Neuronal stem cell (in vitro differentiated cells): ENCODE results near the gene SYT14.
"Not testable (repeated sequence)": the region's sequence is repeated elsewhere in the genome, so short reads cannot be mapped to it uniquely, and the experiment has no call there.

Experiments used
- DNase-seq: peaks from one replicate; pipeline ENCODE4 v3.0.0-alpha.2; 2013; ENCODE audit warnings: low spot score
- H2AFZ ChIP-seq: one replicate; pipeline ENCODE4 v1.6.1; 2013; ENCODE audit warnings: mild to moderate bottlenecking, low read length, inconsistent platforms
- H2AK5ac ChIP-seq: 2 replicates; pipeline ENCODE4 v1.6.1; 2013; ENCODE audit warnings: low read depth, mild to moderate bottlenecking, inconsistent platforms, low read length, moderate library complexity, mixed read lengths
- H2BK120ac ChIP-seq: 2 replicates; pipeline ENCODE4 v1.6.1; 2013; ENCODE audit warnings: low read depth, mild to moderate bottlenecking, inconsistent platforms, low read length, moderate library complexity, mixed read lengths
- H2BK12ac ChIP-seq: one replicate; pipeline ENCODE4 v1.6.1; 2013; ENCODE audit warnings: low read length, inconsistent platforms
- H2BK15ac ChIP-seq: 2 replicates; pipeline ENCODE4 v1.6.1; 2013; ENCODE audit warnings: mild to moderate bottlenecking, low read length, inconsistent platforms, mixed read lengths
- H2BK5ac ChIP-seq: one replicate; pipeline ENCODE4 v1.6.1; 2013; ENCODE audit warnings: inconsistent platforms, mild to moderate bottlenecking, low read length, moderate library complexity
- H3K14ac ChIP-seq: one replicate; pipeline ENCODE4 v1.6.1; 2013; ENCODE audit warnings: low read length, inconsistent platforms
- H3K18ac ChIP-seq: 2 replicates; pipeline ENCODE4 v1.6.1; 2013; ENCODE audit warnings: low read length, inconsistent platforms
- H3K23ac ChIP-seq: 2 replicates; pipeline ENCODE4 v1.6.1; 2013; ENCODE audit warnings: low read depth, mild to moderate bottlenecking, mixed read lengths, low read length, inconsistent platforms; ENCODE audit not compliant: poor library complexity
- H3K27ac ChIP-seq: replicated peaks from 3 replicates; pipeline ENCODE4 v1.5.1; 2013; ENCODE audit warnings: low read length, inconsistent platforms
- H3K27me3 ChIP-seq, 3 experiments: 2 replicates each; pipeline ENCODE4 v1.6.1; 2013; ENCODE audit warnings: low read length in 3 of 3, mild to moderate bottlenecking in 2 of 3, inconsistent platforms in 1 of 3, low read depth in 1 of 3, mixed read lengths in 1 of 3, moderate library complexity in 1 of 3; ENCODE audit not compliant: control insufficient read depth in 3 of 3, insufficient read depth in 3 of 3
- H3K36me3 ChIP-seq, 2 donors: replicated peaks in 1 of 2; 2 replicates each; pipeline ENCODE4 v1.6.1; 2013; ENCODE audit warnings: low read length in 2 of 2; ENCODE audit not compliant: control insufficient read depth in 2 of 2, insufficient read depth in 2 of 2
- H3K4ac ChIP-seq: 2 replicates; pipeline ENCODE4 v1.6.1; 2013; ENCODE audit warnings: inconsistent platforms, mild to moderate bottlenecking, low read length, moderate library complexity
- H3K4me1 ChIP-seq, 2 donors: 1 replicate in 1 of 2; 2 replicates in 1 of 2; pipeline ENCODE4 v1.6.1; 2013; ENCODE audit warnings: low read length in 2 of 2, low read depth in 1 of 2; ENCODE audit not compliant: control insufficient read depth in 2 of 2, insufficient read depth in 1 of 2
- H3K4me2 ChIP-seq: one replicate; pipeline ENCODE4 v1.6.1; 2013; ENCODE audit warnings: mild to moderate bottlenecking, low read length, inconsistent platforms; ENCODE audit not compliant: insufficient read depth, poor library complexity, severe bottlenecking
- H3K4me3 ChIP-seq, 2 donors: 2 replicates each; pipeline ENCODE4 v1.5.1; 2013; ENCODE audit warnings: low read length in 2 of 2, mild to moderate bottlenecking in 2 of 2, inconsistent platforms in 1 of 2, moderate library complexity in 1 of 2
- H3K79me1 ChIP-seq: one replicate; pipeline ENCODE4 v1.6.1; 2013; ENCODE audit warnings: low read depth, mild to moderate bottlenecking, inconsistent platforms, low read length, moderate library complexity
- H3K9ac ChIP-seq: one replicate; pipeline ENCODE4 v1.6.1; 2013; ENCODE audit warnings: mild to moderate bottlenecking, low read depth, low read length, inconsistent platforms; ENCODE audit not compliant: poor library complexity
- H3K9me3 ChIP-seq, 2 donors: replicated peaks in 1 of 2; 2 replicates each; pipeline versions ENCODE3 to v1.6.1; 2013; ENCODE audit warnings: low read length in 2 of 2, mild to moderate bottlenecking in 2 of 2, inconsistent platforms in 1 of 2, low read depth in 1 of 2, mixed read lengths in 1 of 2, moderate library complexity in 1 of 2; ENCODE audit not compliant: control insufficient read depth in 2 of 2, insufficient read depth in 1 of 2
- H4K8ac ChIP-seq: one replicate; pipeline ENCODE4 v1.6.1; 2013; ENCODE audit warnings: low read depth, mild to moderate bottlenecking, inconsistent platforms, low read length, moderate library complexity
- H4K91ac ChIP-seq: one replicate; pipeline ENCODE4 v1.6.1; 2013; ENCODE audit warnings: low read length, low read depth, mild to moderate bottlenecking, inconsistent platforms; ENCODE audit not compliant: poor library complexity
- WGBS, 2 donors: extraction: QIAGEN DNeasy Blood & Tissue Kit; methylation state at CpG; one replicate each; pipeline ENCODE4 v1.1.7; 2013; ENCODE audit warnings: missing lambda C conversion rate in 2 of 2, mixed read lengths in 1 of 2; ENCODE audit not compliant: insufficient read length in 2 of 2, insufficient replicate concordance in 1 of 2; ENCODE audit errors: extremely low coverage in 2 of 2; 5-methylcytosine and 5-hydroxymethylcytosine counted together

SYT14 gene

DNA sequence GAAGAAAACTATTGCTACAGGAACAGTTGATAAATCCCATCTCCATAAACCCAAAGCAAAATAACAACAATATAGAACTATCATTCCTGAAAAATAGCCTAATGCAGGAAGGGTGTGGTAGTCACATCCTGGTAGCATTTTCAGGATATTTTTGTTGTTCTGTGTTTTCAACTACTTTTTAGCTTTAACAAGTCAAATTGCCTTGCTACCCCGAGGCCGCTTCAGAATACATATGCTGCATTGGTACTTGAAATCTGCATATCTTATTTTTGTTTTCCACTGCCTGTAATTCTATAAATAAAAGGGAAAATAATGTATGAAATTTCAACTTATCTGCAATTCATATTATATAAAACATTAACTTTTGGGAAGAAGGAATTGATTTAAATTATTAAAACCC is 36.8 kb upstream of the SYT14 start:
- H3K27ac ChIP-seq = no peak overlapping the region
- H3K27me3 ChIP-seq = no peaks in the 10 kb centered on the region
- H3K4me2 ChIP-seq = no peak overlapping the region
- H3K18ac ChIP-seq = no peak overlapping the region
- H2BK12ac ChIP-seq = no peak overlapping the region
- H3K14ac ChIP-seq = no peak overlapping the region
- no peak overlapping the region for H2BK120ac ChIP-seq
- DNase-seq = no peak
- H3K4me3 ChIP-seq = no peak overlapping the region
- H3K4ac ChIP-seq = no peak overlapping the region
- H3K23ac ChIP-seq = no peak overlapping the region
- no peak overlapping the region for H4K91ac ChIP-seq
- H4K8ac ChIP-seq = no peak overlapping the region
- no peaks in the 10 kb centered on the region for H3K9me3 ChIP-seq
- no peaks in the 10 kb centered on the region for H3K4me1 ChIP-seq
- no peak overlapping the region for H2AFZ ChIP-seq
- no peak overlapping the region for H2BK5ac ChIP-seq
- H3K36me3 ChIP-seq = no peaks in the 10 kb centered on the region
- no peak overlapping the region for H2AK5ac ChIP-seq
- no peak overlapping the region for H2BK15ac ChIP-seq
- H3K79me1 ChIP-seq = no peaks in the 10 kb centered on the region
- no peak overlapping the region for H3K9ac ChIP-seq
- no CpG with 5 or more reads among the region's 2 CpGs for WGBS, 2 donors

- not testable (repeated sequence) for H3K9me3 ChIP-seq, H4K8ac ChIP-seq, H3K79me1 ChIP-seq, H2BK5ac ChIP-seq, H2BK15ac ChIP-seq, H4K91ac ChIP-seq, H3K4me3 ChIP-seq, H3K36me3 ChIP-seq, H3K14ac ChIP-seq, H3K27me3 ChIP-seq, DNase-seq, H3K9ac ChIP-seq, H3K27ac ChIP-seq, H2AK5ac ChIP-seq, H3K4me1 ChIP-seq, H2AFZ ChIP-seq, H3K4ac ChIP-seq, H2BK12ac ChIP-seq, H3K4me2 ChIP-seq, H2BK120ac ChIP-seq, H3K18ac ChIP-seq, H3K23ac ChIP-seq
- WGBS, 2 donors = no CpG with 5 or more reads among the region's 1 CpG
These were observed 33.2 kb upstream of the SYT14 start for GRCh38 chr1:209904774-209905173.

DNA sequence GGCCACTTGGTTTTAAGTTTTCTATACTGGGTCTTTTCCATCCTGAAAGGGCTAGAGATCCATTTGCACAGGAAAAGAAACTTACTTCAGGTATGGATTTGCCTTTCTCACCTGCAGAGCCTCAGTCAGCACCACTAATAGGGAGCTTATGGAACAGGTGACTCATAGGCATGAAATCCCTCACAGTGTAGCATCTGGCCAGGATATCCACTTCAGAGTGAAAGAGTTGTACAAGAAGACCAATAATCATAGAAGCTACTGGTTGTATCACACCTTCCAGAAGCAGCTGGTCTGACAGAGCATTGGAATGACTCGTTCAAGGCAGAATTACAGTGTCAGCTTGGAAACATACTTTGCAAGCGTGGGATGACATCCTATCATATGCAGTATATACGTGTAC is 26.3 kb upstream of the SYT14 start:
- no peak overlapping the region for H2AFZ ChIP-seq
- no peak overlapping the region for H3K4me3 ChIP-seq
- H2BK12ac ChIP-seq = no peak overlapping the region
- H2BK15ac ChIP-seq = no peak overlapping the region
- no peak for DNase-seq
- no peak overlapping the region for H3K4me2 ChIP-seq
- no peaks in the 10 kb centered on the region for H3K27me3 ChIP-seq
- H3K36me3 ChIP-seq = no peaks in the 10 kb centered on the region
- no peak overlapping the region for H3K18ac ChIP-seq
- H3K14ac ChIP-seq = no peak overlapping the region
- H4K91ac ChIP-seq = no peak overlapping the region
- H3K23ac ChIP-seq = no peak overlapping the region
- no peak overlapping the region for H3K4ac ChIP-seq
- no peaks in the 10 kb centered on the region for H3K79me1 ChIP-seq
- no peak overlapping the region for H3K9ac ChIP-seq
- no CpG with 5 or more reads among the region's 3 CpGs for WGBS, 2 donors
- H2AK5ac ChIP-seq = no peak overlapping the region
- no peak overlapping the region for H4K8ac ChIP-seq
- H2BK120ac ChIP-seq = no peak overlapping the region
- H3K9me3 ChIP-seq = no peaks in the 10 kb centered on the region
- H2BK5ac ChIP-seq = no peak overlapping the region
- H3K4me1 ChIP-seq = no peaks in the 10 kb centered on the region
- H3K27ac ChIP-seq = no peak overlapping the region

DNA sequence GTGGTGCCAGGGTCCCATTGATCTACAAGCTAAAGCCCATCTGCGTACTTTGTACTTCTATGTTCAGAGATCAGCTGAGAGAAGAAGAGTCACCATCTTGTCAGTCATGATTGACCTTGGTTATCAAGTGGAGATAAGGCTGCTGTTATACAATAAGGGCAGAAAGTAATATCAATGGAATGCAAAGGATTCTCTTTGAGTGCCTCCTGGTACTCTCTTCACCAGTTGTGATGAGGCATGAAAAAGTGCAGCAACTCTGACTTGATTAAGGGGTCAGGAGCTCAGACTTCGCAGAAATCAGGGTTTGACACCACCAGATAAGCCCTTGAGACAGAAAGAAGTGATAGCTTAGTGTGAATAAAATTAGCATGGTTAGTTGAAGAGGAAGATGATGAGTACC is 25.7 kb upstream of the SYT14 start:
- WGBS, 2 donors = no CpG with 5 or more reads among the region's 2 CpGs
- no peak overlapping the region for H2BK5ac ChIP-seq
- no peak overlapping the region for H4K91ac ChIP-seq
- H2BK15ac ChIP-seq = no peak overlapping the region
- H3K18ac ChIP-seq = no peak overlapping the region
- H3K9me3 ChIP-seq = no peaks in the 10 kb centered on the region
- no peak overlapping the region for H3K27ac ChIP-seq
- no peak overlapping the region for H3K4ac ChIP-seq
- H3K9ac ChIP-seq = no peak overlapping the region
- H2AFZ ChIP-seq = no peak overlapping the region
- no peak overlapping the region for H2BK120ac ChIP-seq
- H2AK5ac ChIP-seq = no peak overlapping the region
- no peak for DNase-seq
- no peaks in the 10 kb centered on the region for H3K4me1 ChIP-seq
- no peak overlapping the region for H4K8ac ChIP-seq
- H3K27me3 ChIP-seq = no peaks in the 10 kb centered on the region
- no peak overlapping the region for H3K4me2 ChIP-seq
- no peak overlapping the region for H3K14ac ChIP-seq
- H2BK12ac ChIP-seq = no peak overlapping the region
- no peak overlapping the region for H3K23ac ChIP-seq
- no peaks in the 10 kb centered on the region for H3K36me3 ChIP-seq
- no peaks in the 10 kb centered on the region for H3K79me1 ChIP-seq
- no peak overlapping the region for H3K4me3 ChIP-seq
